Mucosa of descending colon (tissue), 3 donors: ENCODE data around the gene AKIRIN1. TPM values are rescaled to one million over a fixed set of nuclear protein-coding genes. Genes with fewer than 3 reads are reported as not detected.
A peak's percentile ranks its signal among the peaks of the same experiment; 100 is the strongest.
"Not testable (repeated sequence)": the region's sequence is repeated elsewhere in the genome, so short reads cannot be mapped to it uniquely, and the experiment has no call there.

Source experiments
- ATAC-seq: fragments of 200-7000 bp; cut with Tn5 transposase; one replicate; pipeline ENCODE4 v1.9.1; 2020; ENCODE audit warnings: mild to moderate bottlenecking, moderate library complexity
- DNase-seq, 3 donors: peaks; one replicate each; pipeline ENCODE4 v3.0.0-alpha.2; 2020
- H3K36me3 ChIP-seq: fragments of 200-600 bp; one replicate; pipeline ENCODE4 v1.8.0; 2021; ENCODE audit warnings: low read depth, mild to moderate bottlenecking
- H3K4me1 ChIP-seq: fragments of 200-600 bp; one replicate; pipeline ENCODE4 v1.8.0; 2021; ENCODE audit warnings: low read depth, mild to moderate bottlenecking
- H3K4me3 ChIP-seq: fragments of 200-600 bp; one replicate; pipeline ENCODE4 v1.8.0; 2021; ENCODE audit warnings: mild to moderate bottlenecking
- H3K9me3 ChIP-seq: fragments of 200-600 bp; one replicate; pipeline ENCODE4 v1.8.0; 2021; ENCODE audit warnings: mild to moderate bottlenecking
- CTCF ChIP-seq: fragments of 200-600 bp; IDR thresholded peaks from one replicate; pipeline ENCODE4 v1.8.0; 2022; ENCODE audit warnings: antibody characterized with exemption, mild to moderate bottlenecking
- intact Hi-C, 2 donors: fragments of 100-400 bp; cut with DNase I in 1 of 2; cut with micrococcal nuclease in 1 of 2; formaldehyde crosslinking; loops; one replicate each; pipeline versions ENCODE4 v1.11.0 to v1.11.1; 2022; cut with DNase I, micrococcal nuclease
- total RNA-seq, 3 donors: library from RNA; stranded (reverse); fragmentation: NEBNext Ultra II Directional in 2 of 3; extraction: Animal tissue kit (Norgen Biotek cat#: 25700) in 2 of 3; gene quantifications; one replicate each; pipeline versions ENCODE4 v1.2.1 to v1.2.4, GENCODE V29; 2021 to 2023
- donor health status: DM: no; HTN: no; CAD: no; lungs with moderate emphysema.
- donor health status: DM: no; HTN: no; CAD: no.
- donor health status: DM: no; HTN: yes; CAD: no.

AKIRIN1 gene
- total RNA-seq, 3 donors from 2014 or later = 47.7 to 60.4 (median 54.5) TPM

- H3K4me1 ChIP-seq = no peaks in the 10 kb centered on the region
- no peaks in the 10 kb centered on the region for H3K9me3 ChIP-seq
- ATAC-seq (no peak), DNase-seq (no peak)
- no peak overlapping the region for H3K4me3 ChIP-seq
- H3K36me3 ChIP-seq = no peaks in the 10 kb centered on the region
- TF ChIP-seq CTCF = no peak
- intact Hi-C loops = no loop called here
Measured at GRCh38 chr1:39017266-39017665, 26.2 kb downstream of the AKIRIN1 start.

- H3K9me3 ChIP-seq, H3K4me1 ChIP-seq, DNase-seq, ATAC-seq, H3K36me3 ChIP-seq, intact Hi-C loops, H3K4me3 ChIP-seq: not testable (repeated sequence)
Measured at GRCh38 chr1:39020494-39020893, 29.4 kb downstream of the AKIRIN1 start.

GRCh38 chr1:39021426-39021825, 30.4 kb downstream of the AKIRIN1 start:
- intact Hi-C loops = no loop called here
- no peaks in the 10 kb centered on the region for H3K9me3 ChIP-seq
- TF ChIP-seq CTCF = no peak
- H3K4me3 ChIP-seq = no peak overlapping the region
- DNase-seq (no peak), ATAC-seq (no peak)
- H3K4me1 ChIP-seq = peaks cover 6% of the 10 kb centered on the region
- H3K36me3 ChIP-seq = no peaks in the 10 kb centered on the region

GRCh38 chr1:39023140-39023539, 32.1 kb downstream of the AKIRIN1 start:
- ATAC-seq (no peak), DNase-seq (no peak)
- H3K4me1 ChIP-seq = peaks cover 9% of the 10 kb centered on the region
- intact Hi-C loops = no loop called here
- no peak overlapping the region for H3K4me3 ChIP-seq
- H3K36me3 ChIP-seq = no peaks in the 10 kb centered on the region
- no peak for TF ChIP-seq CTCF
- H3K9me3 ChIP-seq = no peaks in the 10 kb centered on the region

GRCh38 chr1:39026051-39026865, 35.2 kb downstream of the AKIRIN1 start, which contains the start of gene NDUFS5:
TSS of gene NDUFS5 (plus strand) at chr1:39026350. CDS start at chr1:39028725, 2,375 bp downstream.
- no peak for TF ChIP-seq CTCF
- H3K36me3 ChIP-seq = no peaks in the 10 kb centered on the region
- intact Hi-C loops = no loop called here

GRCh38 chr1:39026866-39027507, 35.9 kb downstream of the AKIRIN1 start:
- no peak for TF ChIP-seq CTCF
- H3K4me1 ChIP-seq = peaks cover 9% of the 10 kb centered on the region
- no peak for DNase-seq
- H3K9me3 ChIP-seq = no peaks in the 10 kb centered on the region
- H3K4me3 ChIP-seq = peak overlapping the region; percentile 44
- intact Hi-C loops = no loop called here
- no peak for ATAC-seq
- no peaks in the 10 kb centered on the region for H3K36me3 ChIP-seq

More at GRCh38 chr1:39026051-39026865, 35.2 kb downstream of the AKIRIN1 start, which contains the start of gene NDUFS5:
- Histone ChIP-seq H3K4me1 (peaks cover 9% of the 10 kb centered on the region), H3K9me3 (no peaks in the 10 kb centered on the region), H3K4me3 (peak within 1 kb of the TSS; percentile 44)
- ATAC-seq = peak; percentile 98
- DNase-seq = peak; percentile 92 to 95 (median 95)
